ENCODE measurements around the gene CDKL5. TPM values are rescaled to one million over a fixed set of nuclear protein-coding genes. Genes with fewer than 3 reads are reported as not detected.

CDKL5 gene
- total and polyA plus RNA-seq, 2 experiments from 2014 or later = 7.5 to 13.7 TPM

DNA sequence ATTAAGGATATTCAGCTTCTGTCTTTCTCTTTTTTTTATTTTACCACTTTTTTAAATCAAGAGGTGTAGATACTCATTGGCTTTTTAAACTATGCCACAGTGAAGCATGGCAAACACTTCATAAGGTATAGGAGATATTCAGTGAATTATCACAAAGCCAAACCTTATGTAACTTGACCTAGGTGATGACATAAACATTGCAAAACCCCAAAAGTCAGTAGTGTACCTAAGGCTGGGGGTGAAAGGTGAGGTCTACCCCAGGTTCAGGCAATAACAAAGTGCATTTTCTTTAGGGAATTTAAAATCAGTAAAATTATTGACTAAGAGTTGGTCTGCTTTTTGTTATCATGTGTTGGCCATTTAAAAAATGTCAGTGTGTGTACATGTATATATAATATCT, 39.1 kb downstream of the CDKL5 start:
- Histone ChIP-seq H3K9me2 (ENCODE audit: insufficient read depth) (no peaks in the 10 kb centered on the region), H3K27ac (ENCODE audit: low read depth) (no peak overlapping the region), H3K27me3 (ENCODE audit: insufficient read depth) (no peaks in the 10 kb centered on the region), H3K36me3 (ENCODE audit: insufficient read depth) (no peaks in the 10 kb centered on the region), H3K4me2 (no peak overlapping the region), H3K4me1 (ENCODE audit: insufficient read depth) (peaks cover 19% of the 10 kb centered on the region), H4K20me1 (replicated peaks; ENCODE audit: insufficient read depth) (peaks cover 4% of the 10 kb centered on the region; the same call in 1 of the 2 replicates), H3K79me2 (replicated peaks; ENCODE audit: insufficient read depth) (peaks cover 60% of the 10 kb centered on the region), H3F3A (replicated peaks; ENCODE audit: low read depth) (no peaks in the 10 kb centered on the region), H3K4me3 (no peak overlapping the region), H2AFZ (no peak overlapping the region)
- no peak for DNase-seq (ENCODE audit: low spot score)
- no peaks in the 10 kb centered on the region for H3K9me3 Mint-ChIP-seq
- peaks cover 25% of the 10 kb centered on the region for H3K4me1 Mint-ChIP-seq
- H3K4me3 Mint-ChIP-seq = no peak overlapping the region
- no peaks in the 10 kb centered on the region for H3K27me3 Mint-ChIP-seq (ENCODE audit: insufficient read depth, low read depth, poor library complexity)
- no peak for ATAC-seq
- TF ChIP-seq JUNB (IDR thresholded peaks at IDR 0.05; ENCODE audit: unreplicated experiment) (no peak), CTCF (conservative IDR thresholded peaks at IDR 0.05; ENCODE audit: low read depth in 2 of 2) (no peak), POLR2AphosphoS5 (IDR thresholded peaks at IDR 0.05; ENCODE audit: low read depth) (no peak), ZNF114 (CRISPR knock-in tag; IDR thresholded peaks at IDR 0.05) (no peak), NANOG (IDR thresholded peaks at IDR 0.05; ENCODE audit: borderline replicate concordance) (no peak)
- no peak overlapping the region for H3K27ac Mint-ChIP-seq
- H3K36me3 Mint-ChIP-seq (ENCODE audit: low read depth) = no peaks in the 10 kb centered on the region

- peaks cover 19% of the 10 kb centered on the region for H3K4me1 ChIP-seq (ENCODE audit: insufficient read depth)
- H3K4me3 ChIP-seq = no peak overlapping the region
- H3K79me2 ChIP-seq (replicated peaks; ENCODE audit: insufficient read depth) = peaks cover 60% of the 10 kb centered on the region
- ATAC-seq (no peak), DNase-seq (ENCODE audit: low spot score) (no peak)
- H3K9me2 ChIP-seq (ENCODE audit: insufficient read depth) = no peaks in the 10 kb centered on the region
- Mint-ChIP-seq H3K27ac (no peak overlapping the region), H3K4me1 (peaks cover 25% of the 10 kb centered on the region), H3K27me3 (ENCODE audit: insufficient read depth, low read depth, poor library complexity) (no peaks in the 10 kb centered on the region), H3K4me3 (no peak overlapping the region), H3K36me3 (ENCODE audit: low read depth) (no peaks in the 10 kb centered on the region), H3K9me3 (no peaks in the 10 kb centered on the region)
- H3K4me2 ChIP-seq = no peak overlapping the region
- peaks cover 4% of the 10 kb centered on the region; the same call in 1 of the 2 replicates for H4K20me1 ChIP-seq (replicated peaks; ENCODE audit: insufficient read depth)
- H3K27me3 ChIP-seq (ENCODE audit: insufficient read depth) = no peaks in the 10 kb centered on the region
- H3F3A ChIP-seq (replicated peaks; ENCODE audit: low read depth) = no peaks in the 10 kb centered on the region
- TF ChIP-seq ETS1 (IDR thresholded peaks at IDR 0.05) (no peak), CTCF (conservative IDR thresholded peaks at IDR 0.05; ENCODE audit: low read depth in 2 of 2) (no peak), CREB1 (CRISPR knock-in tag; IDR thresholded peaks at IDR 0.05; ENCODE audit: low read depth) (no peak), ZNF114 (CRISPR knock-in tag; IDR thresholded peaks at IDR 0.05) (no peak)
- TF ChIP-seq, protein P1, sequence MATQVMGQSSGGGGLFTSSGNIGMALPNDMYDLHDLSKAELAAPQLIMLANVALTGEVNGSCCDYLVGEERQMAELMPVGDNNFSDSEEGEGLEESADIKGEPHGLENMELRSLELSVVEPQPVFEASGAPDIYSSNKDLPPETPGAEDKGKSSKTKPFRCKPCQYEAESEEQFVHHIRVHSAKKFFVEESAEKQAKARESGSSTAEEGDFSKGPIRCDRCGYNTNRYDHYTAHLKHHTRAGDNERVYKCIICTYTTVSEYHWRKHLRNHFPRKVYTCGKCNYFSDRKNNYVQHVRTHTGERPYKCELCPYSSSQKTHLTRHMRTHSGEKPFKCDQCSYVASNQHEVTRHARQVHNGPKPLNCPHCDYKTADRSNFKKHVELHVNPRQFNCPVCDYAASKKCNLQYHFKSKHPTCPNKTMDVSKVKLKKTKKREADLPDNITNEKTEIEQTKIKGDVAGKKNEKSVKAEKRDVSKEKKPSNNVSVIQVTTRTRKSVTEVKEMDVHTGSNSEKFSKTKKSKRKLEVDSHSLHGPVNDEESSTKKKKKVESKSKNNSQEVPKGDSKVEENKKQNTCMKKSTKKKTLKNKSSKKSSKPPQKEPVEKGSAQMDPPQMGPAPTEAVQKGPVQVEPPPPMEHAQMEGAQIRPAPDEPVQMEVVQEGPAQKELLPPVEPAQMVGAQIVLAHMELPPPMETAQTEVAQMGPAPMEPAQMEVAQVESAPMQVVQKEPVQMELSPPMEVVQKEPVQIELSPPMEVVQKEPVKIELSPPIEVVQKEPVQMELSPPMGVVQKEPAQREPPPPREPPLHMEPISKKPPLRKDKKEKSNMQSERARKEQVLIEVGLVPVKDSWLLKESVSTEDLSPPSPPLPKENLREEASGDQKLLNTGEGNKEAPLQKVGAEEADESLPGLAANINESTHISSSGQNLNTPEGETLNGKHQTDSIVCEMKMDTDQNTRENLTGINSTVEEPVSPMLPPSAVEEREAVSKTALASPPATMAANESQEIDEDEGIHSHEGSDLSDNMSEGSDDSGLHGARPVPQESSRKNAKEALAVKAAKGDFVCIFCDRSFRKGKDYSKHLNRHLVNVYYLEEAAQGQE (IDR thresholded peaks at IDR 0.05; ENCODE audit: unreplicated experiment) = no peak
- no peaks in the 10 kb centered on the region for H3K36me3 ChIP-seq (ENCODE audit: insufficient read depth)
- no peak overlapping the region for H2AFZ ChIP-seq
- H3K27ac ChIP-seq (ENCODE audit: low read depth) = no peak overlapping the region
Measured at GRCh38 chrX:18465051-18465450, 39.6 kb downstream of the CDKL5 start.

All from GM23338 (cell line).